GM18861 (cell line): ENCODE results near the gene ALG1.
"Not testable (repeated sequence)": the region's sequence is repeated elsewhere in the genome, so short reads cannot be mapped to it uniquely, and the experiment has no call there.

Experiments used
- ATAC-seq: cut with Tn5 transposase; IDR thresholded peaks from one replicate; pipeline ENCODE4 v1.9.1; 2021; ENCODE audit not compliant: unreplicated experiment

The ALG1 gene

GRCh38 chr16:5044011-5044540 lies 27.6 kb upstream of the ALG1 start:
- no peak for ATAC-seq

- ATAC-seq: not testable (repeated sequence)
These were observed 27.1 kb upstream of the ALG1 start for GRCh38 chr16:5044581-5044980.

- ATAC-seq: no peak
These were observed 26.0 kb upstream of the ALG1 start for GRCh38 chr16:5045499-5046115.

- no peak for ATAC-seq
These were observed 24.7 kb upstream of the ALG1 start for GRCh38 chr16:5046914-5047313.

- ATAC-seq: no peak
These were observed 16.5 kb upstream of the ALG1 start for GRCh38 chr16:5054876-5055865.

- ATAC-seq: no peak
These were observed 15.3 kb upstream of the ALG1 start for GRCh38 chr16:5056352-5056751.

- ATAC-seq: no peak
These were observed 13.2 kb upstream of the ALG1 start for GRCh38 chr16:5058476-5058875.

- no peak for ATAC-seq
These were observed 12.1 kb upstream of the ALG1 start for GRCh38 chr16:5059386-5060072.

- ATAC-seq: no peak
These were observed 11.5 kb upstream of the ALG1 start for GRCh38 chr16:5060073-5060641.

- no peak for ATAC-seq
These were observed 9.6 kb upstream of the ALG1 start for GRCh38 chr16:5062051-5062450.

- ATAC-seq: no peak
These were observed 8.6 kb upstream of the ALG1 start for GRCh38 chr16:5062790-5063765.

- no peak for ATAC-seq
These were observed 6.7 kb upstream of the ALG1 start for GRCh38 chr16:5064915-5065314.

- no peak for ATAC-seq
These were observed 6.3 kb upstream of the ALG1 start for GRCh38 chr16:5065326-5065725.

GRCh38 chr16:5065813-5066212 lies 5.8 kb upstream of the ALG1 start, which contains the start of gene C16orf89:
Gene C16orf89, minus strand, starts transcription at chr16:5065956. Its CDS starts 48 bp downstream, at chr16:5065908.
- no peak for ATAC-seq

GRCh38 chr16:5066511-5066910 lies 5.1 kb upstream of the ALG1 start:
- ATAC-seq: no peak

GRCh38 chr16:5069048-5069447 lies 2.6 kb upstream of the ALG1 start:
- no peak for ATAC-seq

GRCh38 chr16:5069854-5070253 lies 1.8 kb upstream of the ALG1 start:
- ATAC-seq: no peak

- ATAC-seq: no peak
These were observed 1.0 kb upstream of the ALG1 start for GRCh38 chr16:5070431-5071186.

GRCh38 chr16:5071341-5071680 lies 332 bp upstream of the ALG1 start:
- ATAC-seq: no peak
